Measurements from ENCODE around the gene KIRREL3.

DNA sequence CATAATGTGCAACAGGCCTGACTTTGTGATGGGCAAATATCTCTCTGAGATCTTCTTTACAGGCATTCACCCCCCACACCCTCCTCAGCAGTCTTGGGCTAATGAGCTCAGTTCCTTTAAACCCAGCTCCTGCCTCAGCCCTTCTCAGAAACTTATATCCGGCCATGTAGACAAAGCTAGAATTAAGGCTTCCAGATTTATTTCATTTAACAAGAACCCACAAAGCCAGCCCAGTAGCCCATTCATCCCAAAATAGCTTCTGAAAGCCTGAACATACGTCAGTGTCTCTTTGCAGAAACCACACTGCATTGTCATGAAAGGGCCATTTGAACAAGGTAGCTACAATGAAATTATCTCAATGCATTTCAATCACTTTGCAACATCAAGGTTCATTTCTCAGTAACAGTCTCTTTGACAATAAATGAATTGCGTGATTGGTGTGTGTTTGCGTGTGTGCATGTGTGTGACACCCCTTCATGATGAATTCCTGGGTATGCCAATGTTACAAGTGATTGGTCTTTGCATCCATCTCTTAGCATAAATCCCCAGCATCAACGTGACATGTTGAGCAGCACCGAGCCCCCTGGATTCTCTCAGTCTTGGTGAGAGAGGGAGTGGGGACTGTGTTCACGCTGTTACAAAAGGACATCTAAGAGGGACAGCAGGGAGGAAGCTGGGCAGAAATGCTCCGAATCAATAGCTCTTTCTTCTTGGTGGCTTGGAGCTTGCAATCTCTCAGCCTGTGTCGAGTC lies 299.6 kb downstream of the KIRREL3 start:
- TF ChIP-seq, protein P1, sequence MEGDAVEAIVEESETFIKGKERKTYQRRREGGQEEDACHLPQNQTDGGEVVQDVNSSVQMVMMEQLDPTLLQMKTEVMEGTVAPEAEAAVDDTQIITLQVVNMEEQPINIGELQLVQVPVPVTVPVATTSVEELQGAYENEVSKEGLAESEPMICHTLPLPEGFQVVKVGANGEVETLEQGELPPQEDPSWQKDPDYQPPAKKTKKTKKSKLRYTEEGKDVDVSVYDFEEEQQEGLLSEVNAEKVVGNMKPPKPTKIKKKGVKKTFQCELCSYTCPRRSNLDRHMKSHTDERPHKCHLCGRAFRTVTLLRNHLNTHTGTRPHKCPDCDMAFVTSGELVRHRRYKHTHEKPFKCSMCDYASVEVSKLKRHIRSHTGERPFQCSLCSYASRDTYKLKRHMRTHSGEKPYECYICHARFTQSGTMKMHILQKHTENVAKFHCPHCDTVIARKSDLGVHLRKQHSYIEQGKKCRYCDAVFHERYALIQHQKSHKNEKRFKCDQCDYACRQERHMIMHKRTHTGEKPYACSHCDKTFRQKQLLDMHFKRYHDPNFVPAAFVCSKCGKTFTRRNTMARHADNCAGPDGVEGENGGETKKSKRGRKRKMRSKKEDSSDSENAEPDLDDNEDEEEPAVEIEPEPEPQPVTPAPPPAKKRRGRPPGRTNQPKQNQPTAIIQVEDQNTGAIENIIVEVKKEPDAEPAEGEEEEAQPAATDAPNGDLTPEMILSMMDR (IDR thresholded peaks at IDR 0.05; ENCODE audit: insufficient read depth, low read length, poor library complexity, severe bottlenecking), result no peak
- no peak for TF ChIP-seq EZH2phosphoT487 (conservative IDR thresholded peaks at IDR 0.05; ENCODE audit: low read length)

All from SU-DHL-6 (cell line).